Measurements from ENCODE around the gene OAS3.

GRCh38 chr12:112964067-112964670 lies 25.9 kb downstream of the OAS3 start:
- TF ChIP-seq CTCF (IDR thresholded peaks at IDR 0.05 in 2 of 3, conservative IDR thresholded peaks at IDR 0.05 in 1 of 3; ENCODE audit: control insufficient read depth in 2 of 3, extremely low read depth in 1 of 3, insufficient read depth in 1 of 3, low read depth in 3 of 3, low read length in 3 of 3) (no peak), EZH2 (IDR thresholded peaks at IDR 0.05; ENCODE audit: borderline replicate concordance, control insufficient read depth, low read depth, low read length) (no peak), FOXK2 (IDR thresholded peaks at IDR 0.05) (no peak), POLR2AphosphoS5 (IDR thresholded peaks at IDR 0.05; ENCODE audit: low read length) (no peak)
